Ovary (tissue), 9 donors: Measurements from ENCODE around the gene STK16. TPM values are rescaled to one million over a fixed set of nuclear protein-coding genes. Genes with fewer than 3 reads are reported as not detected.

Source experiments
- DNase-seq, 5 donors: peaks; one replicate each; pipeline ENCODE4 v3.0.0-alpha.2; 2019 to 2020
- H3K27ac ChIP-seq, 2 donors: fragments of 200-600 bp; one replicate each; pipeline versions ENCODE4 v1.5.1 to v1.8.0; 2019 to 2022
- H3K27me3 ChIP-seq: fragments of 200-600 bp; one replicate; pipeline ENCODE4 v1.8.0; 2022
- H3K36me3 ChIP-seq: fragments of 200-600 bp; sonication (generic); one replicate; pipeline ENCODE4 v1.5.1; 2019
- H3K4me1 ChIP-seq: one replicate; pipeline ENCODE4 v1.8.1; 2013; ENCODE audit warnings: mild to moderate bottlenecking, moderate library complexity; ENCODE audit not compliant: insufficient read depth
- H3K4me3 ChIP-seq: fragments of 200-600 bp; sonication (generic); one replicate; pipeline ENCODE4 v1.5.1; 2017
- H3K9me3 ChIP-seq, 2 donors: fragments of 200-600 bp in 1 of 2; sonication (generic) in 1 of 2; one replicate each; pipeline versions ENCODE4 v1.5.1 to v1.8.1; 2013 to 2019; ENCODE audit warnings: mild to moderate bottlenecking in 1 of 2, moderate library complexity in 1 of 2
- CTCF ChIP-seq, 3 donors: fragments of 450-650 bp in 2 of 3; fragments of 200-600 bp in 1 of 3; IDR thresholded peaks; one replicate each; pipeline versions ENCODE4 v1.5.1 to v1.8.0; 2016 to 2022; ENCODE audit warnings: antibody characterized with exemption in 3 of 3, mild to moderate bottlenecking in 1 of 3
- EP300 ChIP-seq: sonication (generic); formaldehyde crosslinking; IDR thresholded peaks from one replicate; pipeline ENCODE4 v1.6.1; 2017; ENCODE audit warnings: antibody characterized with exemption
- POLR2A ChIP-seq: fragments of 450-650 bp; IDR thresholded peaks from one replicate; pipeline ENCODE4 v1.6.1; 2017; ENCODE audit warnings: antibody characterized with exemption, mild to moderate bottlenecking, moderate library complexity
- WGBS, 3 donors: extraction: QIAGEN DNeasy Blood & Tissue Kit in 1 of 3; methylation state at CpG; one replicate each; pipeline versions ENCODE4 v1.1.5 to v1.1.7; 2013 to 2017; 5-methylcytosine and 5-hydroxymethylcytosine counted together
- intact Hi-C, 4 donors: fragments of 100-400 bp; cut with DNase I; formaldehyde crosslinking; loops; one replicate each; pipeline versions ENCODE4 v1.11.0 to v1.15.1; 2022 to 2023
- polyA plus RNA-seq, 2 donors: library from polyadenylated mRNA; stranded (reverse); fragments of 200-250 nt in 1 of 2; fragments of 350-450 nt in 1 of 2; fragmentation: Illumina TruSeq in 1 of 2; extraction: RNeasy Lipid Tissue Mini Kit (QIAGEN cat#74804) in 1 of 2; gene quantifications; one replicate each; pipeline ENCODE4 v1.2.3, GENCODE V29; 2013 to 2014
- total RNA-seq, 7 donors: library from RNA; depleted of rRNA in 2 of 7; stranded (reverse); fragments of >200 nt in 2 of 7; fragmentation: NEBNext Ultra II Directional in 3 of 7; extraction: Animal tissue kit (Norgen Biotek cat#: 25700) in 3 of 7; gene quantifications; one replicate each; pipeline versions ENCODE4 v1.1.0 to v1.2.4, GENCODE V29; 2016 to 2023
- donor health status: DM: no; HTN: no; CAD: no; lungs with moderate emphysema.
- donor health status: DM: no; HTN: no; CAD: no.
- donor health status: Bipolar disorder and iron deficiency.
- donor health status: DM: yes; HTN: yes; CAD: no.
- donor health status: DM: no; HTN: no; CAD: no.
- donor health status: DM: yes; HTN: yes; CAD: no.

Gene STK16
- total and polyA plus RNA-seq, 9 donors = 12.4 to 29.4 (median 18.8) TPM

- Histone ChIP-seq H3K27ac (no peak overlapping the region), H3K27me3 (no peaks in the 10 kb centered on the region), H3K4me3 (no peak overlapping the region), H3K36me3 (no peaks in the 10 kb centered on the region), H3K9me3 (no peaks in the 10 kb centered on the region), H3K4me1 (peaks cover 2% of the 10 kb centered on the region)
- TF ChIP-seq POLR2A (no peak), CTCF (IDR thresholded peaks at IDR 0.05) (no peak), EP300 (no peak)
- intact Hi-C loops = no loop called here
- peak in 3 of 5 donors; percentile 42 to 58 (median 51) for DNase-seq
- 85 to 90% (median 86%) methylated on average over 19 of the region's 19 CpGs for WGBS, 3 donors
These were observed 24.5 kb upstream of the STK16 start for GRCh38 chr2:219220652-219221402.

GRCh38 chr2:219221957-219222518 lies 23.2 kb upstream of the STK16 start:
- H3K9me3 ChIP-seq = no peaks in the 10 kb centered on the region
- WGBS, 3 donors = 88 to 92% (median 88%) methylated on average over 16 of the region's 16 CpGs
- DNase-seq = no peak
- H3K27ac ChIP-seq = no peak overlapping the region
- H3K36me3 ChIP-seq = no peaks in the 10 kb centered on the region
- TF ChIP-seq CTCF (IDR thresholded peaks at IDR 0.05) (no peak), EP300 (no peak), POLR2A (no peak)
- no peaks in the 10 kb centered on the region for H3K27me3 ChIP-seq
- intact Hi-C loops = no loop called here
- H3K4me1 ChIP-seq = peaks cover 2% of the 10 kb centered on the region
- no peak overlapping the region for H3K4me3 ChIP-seq

- DNase-seq = no peak
- TF ChIP-seq CTCF (IDR thresholded peaks at IDR 0.05) (no peak), EP300 (no peak), POLR2A (no peak)
- Histone ChIP-seq H3K36me3 (no peaks in the 10 kb centered on the region), H3K27ac (no peak overlapping the region), H3K4me1 (peaks cover 10% of the 10 kb centered on the region), H3K9me3 (no peaks in the 10 kb centered on the region), H3K4me3 (no peak overlapping the region), H3K27me3 (no peaks in the 10 kb centered on the region)
- intact Hi-C loops = no loop called here
- WGBS, 3 donors = 88 to 91% (median 90%) methylated on average over 30 to 31 of the region's 31 CpGs
These were observed 21.3 kb upstream of the STK16 start for GRCh38 chr2:219223831-219224610.

- Histone ChIP-seq H3K4me3 (no peak overlapping the region), H3K36me3 (no peaks in the 10 kb centered on the region), H3K9me3 (no peaks in the 10 kb centered on the region), H3K4me1 (peaks cover 8% of the 10 kb centered on the region), H3K27ac (no peak overlapping the region), H3K27me3 (no peaks in the 10 kb centered on the region)
- intact Hi-C loops = loop anchor here in 1 of 4 donors (5.0 kb wide), 1 partner anchor 48 kb away; the partner anchor contains the start of genes CNPPD1 and RETREG2
- DNase-seq = no peak
- 80 to 92% (median 82%) methylated on average over 3 of the region's 3 CpGs for WGBS, 3 donors
- TF ChIP-seq CTCF (IDR thresholded peaks at IDR 0.05) = no peak
- no peak for TF ChIP-seq EP300
- TF ChIP-seq POLR2A = no peak
These were observed 19.9 kb upstream of the STK16 start for GRCh38 chr2:219225350-219225749.
